ENCODE data around the gene TXLNB.

DNA sequence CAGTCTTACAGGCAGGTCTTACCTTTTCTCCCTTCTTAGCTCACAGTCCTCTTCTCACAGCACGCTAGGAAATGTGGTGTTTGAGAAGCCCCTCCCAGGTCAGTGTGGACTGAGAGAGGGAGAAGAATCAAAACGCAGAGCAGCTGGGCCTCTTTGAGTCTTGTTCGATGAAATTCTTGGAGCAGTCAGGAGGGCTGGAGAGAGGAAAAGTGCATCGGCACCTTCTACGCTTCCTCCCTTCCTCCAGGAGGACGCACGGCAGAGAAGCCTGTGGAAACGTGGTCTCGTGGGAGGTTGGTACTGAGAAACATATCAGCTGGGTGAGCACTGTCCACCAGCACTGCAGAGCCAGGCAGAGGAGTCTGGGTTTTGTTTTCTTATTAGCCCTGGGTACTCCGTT lies 52.7 kb downstream of the TXLNB start:
- TF ChIP-seq, protein P1, sequence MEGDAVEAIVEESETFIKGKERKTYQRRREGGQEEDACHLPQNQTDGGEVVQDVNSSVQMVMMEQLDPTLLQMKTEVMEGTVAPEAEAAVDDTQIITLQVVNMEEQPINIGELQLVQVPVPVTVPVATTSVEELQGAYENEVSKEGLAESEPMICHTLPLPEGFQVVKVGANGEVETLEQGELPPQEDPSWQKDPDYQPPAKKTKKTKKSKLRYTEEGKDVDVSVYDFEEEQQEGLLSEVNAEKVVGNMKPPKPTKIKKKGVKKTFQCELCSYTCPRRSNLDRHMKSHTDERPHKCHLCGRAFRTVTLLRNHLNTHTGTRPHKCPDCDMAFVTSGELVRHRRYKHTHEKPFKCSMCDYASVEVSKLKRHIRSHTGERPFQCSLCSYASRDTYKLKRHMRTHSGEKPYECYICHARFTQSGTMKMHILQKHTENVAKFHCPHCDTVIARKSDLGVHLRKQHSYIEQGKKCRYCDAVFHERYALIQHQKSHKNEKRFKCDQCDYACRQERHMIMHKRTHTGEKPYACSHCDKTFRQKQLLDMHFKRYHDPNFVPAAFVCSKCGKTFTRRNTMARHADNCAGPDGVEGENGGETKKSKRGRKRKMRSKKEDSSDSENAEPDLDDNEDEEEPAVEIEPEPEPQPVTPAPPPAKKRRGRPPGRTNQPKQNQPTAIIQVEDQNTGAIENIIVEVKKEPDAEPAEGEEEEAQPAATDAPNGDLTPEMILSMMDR (IDR thresholded peaks at IDR 0.05; ENCODE audit: low read depth, low read length), result no peak
- no peak for TF ChIP-seq EZH2phosphoT487 (IDR thresholded peaks at IDR 0.05; ENCODE audit: low read depth)
